Central memory CD4-positive, alpha-beta T cell (primary cell): Measurements from ENCODE around the gene FBXO11.

Source experiments
- DNase-seq: peaks from one replicate; pipeline ENCODE4 v3.0.0; 2022

FBXO11 gene

DNA sequence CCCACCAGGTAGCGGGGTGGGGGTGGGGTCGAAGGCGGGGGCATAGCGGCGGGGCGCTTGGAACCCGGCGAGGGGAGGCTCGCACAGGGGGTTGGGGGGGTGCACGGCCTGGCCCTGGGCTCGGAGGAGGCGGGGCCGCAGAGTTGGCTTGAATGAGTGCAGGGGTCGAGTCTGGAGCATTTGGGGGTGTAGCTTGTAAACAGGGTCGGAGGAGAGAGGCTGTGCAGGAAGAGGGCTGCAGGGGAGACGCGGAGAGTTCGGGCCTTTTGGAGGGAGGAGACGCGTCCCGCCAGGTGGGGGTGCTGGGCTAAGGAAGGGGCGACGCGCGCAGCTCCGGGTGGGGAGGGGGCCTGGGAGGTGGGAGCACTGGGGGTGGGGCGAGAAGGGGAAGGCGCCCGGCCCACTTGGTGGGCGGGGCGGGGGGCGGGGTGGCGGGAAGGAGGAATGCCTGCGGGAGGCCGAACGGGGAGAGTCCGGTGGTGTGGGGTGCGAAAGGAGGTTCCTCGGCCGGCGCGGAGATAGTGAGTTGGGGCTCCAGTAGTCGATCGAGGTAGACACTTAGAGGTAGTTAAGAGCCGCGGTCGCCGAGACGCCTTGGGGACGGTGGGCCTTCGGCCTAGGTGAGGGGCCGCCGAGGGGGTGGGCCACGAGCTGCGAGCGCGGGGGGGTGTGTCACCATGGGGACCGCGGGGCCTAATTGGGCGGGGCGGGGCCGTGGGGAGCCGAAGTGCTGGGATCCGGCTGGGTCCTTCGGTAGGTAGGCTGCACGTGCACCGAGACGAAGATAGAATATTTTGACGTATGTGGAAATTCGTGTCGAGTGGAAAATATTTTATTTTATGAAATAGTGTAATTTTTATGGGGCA lies 122.6 kb downstream of the FBXO11 start:
- DNase-seq, result peak; percentile 59

DNA sequence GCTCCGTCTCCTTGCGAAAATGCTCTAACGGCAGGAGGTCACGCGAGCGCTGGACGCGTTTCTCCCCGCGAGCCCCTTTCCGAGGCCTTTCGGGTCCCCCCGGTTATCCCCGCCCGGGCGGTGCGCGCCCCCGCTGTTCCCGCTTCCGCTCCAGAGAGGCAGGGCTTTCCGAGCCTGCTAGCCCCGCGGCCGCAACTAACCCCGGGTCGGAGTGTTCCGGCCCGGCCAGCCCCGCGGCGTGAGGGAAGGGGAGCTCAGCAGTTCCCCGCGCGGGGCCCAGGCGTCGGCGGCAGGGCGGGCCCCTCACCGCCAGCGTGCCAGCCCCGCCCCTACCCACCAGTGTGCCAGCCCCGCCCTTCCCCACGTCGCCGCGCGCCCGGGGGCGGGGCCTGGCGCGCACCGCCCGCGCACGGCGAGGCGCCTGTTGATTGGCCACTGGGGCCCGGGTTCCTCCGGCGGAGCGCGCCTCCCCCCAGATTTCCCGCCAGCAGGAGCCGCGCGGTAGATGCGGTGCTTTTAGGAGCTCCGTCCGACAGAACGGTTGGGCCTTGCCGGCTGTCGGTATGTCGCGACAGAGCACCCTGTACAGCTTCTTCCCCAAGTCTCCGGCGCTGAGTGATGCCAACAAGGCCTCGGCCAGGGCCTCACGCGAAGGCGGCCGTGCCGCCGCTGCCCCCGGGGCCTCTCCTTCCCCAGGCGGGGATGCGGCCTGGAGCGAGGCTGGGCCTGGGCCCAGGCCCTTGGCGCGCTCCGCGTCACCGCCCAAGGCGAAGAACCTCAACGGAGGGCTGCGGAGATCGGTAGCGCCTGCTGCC lies 123.4 kb downstream of the FBXO11 start, which contains the start of gene MSH6:
Gene MSH6, plus strand, starts transcription at position 475 of the 815 bp plus-strand sequence. Its CDS starts 89 bp downstream, at position 564.
- DNase-seq, result peak; percentile 92

- DNase-seq, result no peak
Measured at GRCh38 chr2:47782381-47782670, 124.0 kb downstream of the FBXO11 start.

- no peak for DNase-seq
Measured at GRCh38 chr2:47779426-47779790, 126.9 kb downstream of the FBXO11 start.

DNA sequence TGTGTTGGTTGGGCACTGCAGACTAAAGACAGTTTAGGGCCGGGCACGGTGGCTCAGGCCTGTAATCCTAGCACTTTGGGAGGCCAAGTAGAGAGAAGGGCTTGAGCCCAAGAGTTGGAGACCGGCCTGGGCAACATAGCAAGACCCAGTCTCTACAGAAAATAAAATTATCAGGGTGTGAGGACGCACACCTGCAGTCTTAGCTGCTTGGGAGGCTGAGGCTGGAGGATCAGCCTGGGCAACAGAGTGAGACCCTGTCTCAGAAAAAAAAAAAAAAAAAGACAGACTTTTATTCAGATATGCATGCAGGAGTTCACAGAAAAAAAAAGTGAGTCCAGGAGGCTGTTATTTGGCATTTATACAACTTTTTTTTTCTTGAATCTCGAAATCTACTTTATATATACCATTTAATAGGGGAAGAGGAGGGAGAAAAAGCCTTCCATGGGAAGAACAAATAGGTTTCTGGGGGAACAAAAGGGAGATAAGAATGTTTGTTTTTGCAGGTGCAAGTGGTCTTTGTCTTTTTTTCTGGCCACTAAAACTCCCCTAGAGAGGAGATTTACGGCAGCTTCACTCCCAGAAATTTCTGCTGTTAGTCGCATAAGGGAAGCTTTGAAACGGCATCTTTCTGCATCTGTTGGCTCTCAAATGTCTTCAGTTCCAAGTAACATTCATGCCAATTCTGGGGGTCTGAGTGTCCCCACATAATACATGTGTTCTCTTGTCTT lies 127.4 kb downstream of the FBXO11 start:
- DNase-seq, result no peak

GRCh38 chr2:47777277-47777937 lies 128.9 kb downstream of the FBXO11 start:
- DNase-seq, result no peak

GRCh38 chr2:47774567-47774966 lies 131.7 kb downstream of the FBXO11 start:
- DNase-seq, result no peak

DNA sequence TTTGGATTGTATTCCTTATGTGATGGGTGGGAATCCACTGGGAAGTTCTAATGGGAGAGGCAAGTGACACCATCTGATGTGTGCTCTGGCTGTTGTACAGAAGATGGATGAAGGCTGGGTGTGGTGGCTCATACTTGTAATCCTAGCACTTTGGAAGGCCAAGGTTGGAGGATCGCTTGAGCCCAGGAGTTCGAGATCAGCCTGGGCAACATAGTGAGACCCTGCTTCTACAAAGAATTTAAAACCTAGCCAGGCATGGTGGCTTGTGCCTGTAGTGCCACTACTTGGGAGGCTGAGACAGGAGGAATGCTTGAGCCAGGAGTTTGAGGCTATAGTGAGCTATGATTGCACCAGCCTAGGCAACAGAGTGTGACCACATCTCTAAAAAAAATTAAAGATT lies 134.0 kb downstream of the FBXO11 start:
- no peak for DNase-seq

GRCh38 chr2:47771211-47771610 lies 135.1 kb downstream of the FBXO11 start:
- DNase-seq, result no peak

DNA sequence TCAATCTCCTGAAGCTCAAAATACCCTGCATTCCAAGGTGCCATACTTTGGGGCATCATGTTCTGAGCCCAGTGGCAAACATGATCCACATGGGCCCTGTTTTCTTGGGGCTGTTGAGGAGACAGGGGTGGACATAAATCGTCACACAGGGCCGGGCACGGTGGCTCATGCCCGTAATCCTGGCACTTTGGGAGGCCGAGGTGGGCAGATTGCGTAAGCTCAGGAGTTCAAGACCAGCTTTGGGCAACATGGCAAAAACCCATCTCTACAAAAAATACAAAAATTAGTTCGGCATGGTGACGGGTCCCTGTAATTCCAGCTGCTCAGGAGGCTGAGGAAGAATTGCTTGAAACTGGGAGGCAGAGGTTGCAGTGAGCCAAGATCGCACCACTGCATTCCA lies 137.0 kb downstream of the FBXO11 start:
- DNase-seq, result no peak

GRCh38 chr2:47767880-47768609 lies 138.3 kb downstream of the FBXO11 start:
- DNase-seq, result peak; percentile 48

- no peak for DNase-seq
Measured at GRCh38 chr2:47767497-47767844, 138.8 kb downstream of the FBXO11 start.

DNA sequence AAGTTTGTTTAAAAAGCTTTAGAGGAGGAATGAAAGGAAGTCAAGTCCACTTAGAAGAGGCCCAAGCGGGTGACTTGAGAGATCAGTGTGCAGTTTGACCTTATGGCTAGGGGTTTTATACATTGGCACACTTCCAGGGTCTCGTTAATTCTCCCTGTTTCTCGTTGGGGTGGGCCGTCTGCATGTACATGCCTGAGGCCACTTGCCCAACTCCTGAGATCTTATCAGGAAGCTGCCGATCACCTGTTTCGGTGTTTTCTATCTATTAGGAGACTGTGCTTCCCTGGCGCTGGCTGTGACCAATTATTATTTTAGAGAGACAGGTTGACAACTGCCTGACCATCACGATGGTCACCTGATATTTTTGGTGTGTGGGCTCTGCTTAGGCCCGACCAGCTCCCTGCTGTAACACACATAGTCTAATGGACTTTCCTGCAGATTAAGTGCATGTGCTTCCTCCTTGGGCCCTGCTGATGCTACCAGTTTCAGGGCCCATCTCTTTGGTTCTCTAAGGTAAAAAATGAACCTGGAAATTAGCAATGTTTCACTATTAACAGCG lies 154.4 kb downstream of the FBXO11 start:
- DNase-seq, result no peak

DNA sequence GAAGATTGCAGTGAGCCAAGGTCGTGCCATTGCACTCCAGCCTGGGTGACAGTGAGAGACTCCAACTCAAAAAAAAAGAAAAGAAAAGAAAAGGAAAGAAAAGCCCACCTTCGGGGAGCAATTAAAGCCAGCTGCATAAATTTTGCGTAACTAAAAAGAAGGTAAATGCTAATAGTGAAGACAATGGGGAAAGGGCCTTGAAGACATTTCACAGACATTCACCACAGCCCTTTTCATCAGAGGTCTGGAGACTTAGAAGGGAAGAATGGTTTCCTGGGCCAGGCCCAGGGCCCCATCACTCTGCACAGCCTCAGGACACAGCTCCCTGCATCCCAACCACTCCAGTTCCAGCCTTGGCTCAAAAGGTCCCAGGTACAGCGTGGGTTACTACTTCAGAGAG lies 158.4 kb downstream of the FBXO11 start:
- DNase-seq, result no peak

DNA sequence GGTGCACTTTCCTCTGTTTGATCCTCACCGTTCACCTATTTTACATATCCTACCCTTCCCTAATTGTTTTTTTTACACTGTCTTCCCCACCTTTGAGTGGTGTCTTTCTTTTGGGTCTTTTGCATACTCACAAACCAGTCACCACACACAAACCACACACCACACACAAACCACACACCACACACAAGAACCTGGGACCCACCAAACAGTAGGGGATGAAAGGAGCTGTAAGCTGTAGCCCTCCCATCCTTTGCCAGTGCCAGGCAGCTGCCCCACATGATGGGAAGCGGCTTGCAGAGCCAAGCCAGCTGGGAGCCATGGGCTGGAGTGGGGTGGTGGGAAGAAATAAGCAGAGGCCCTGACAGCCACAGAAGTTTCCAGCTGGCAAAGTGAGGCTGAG lies 162.2 kb downstream of the FBXO11 start:
- DNase-seq, result no peak

DNA sequence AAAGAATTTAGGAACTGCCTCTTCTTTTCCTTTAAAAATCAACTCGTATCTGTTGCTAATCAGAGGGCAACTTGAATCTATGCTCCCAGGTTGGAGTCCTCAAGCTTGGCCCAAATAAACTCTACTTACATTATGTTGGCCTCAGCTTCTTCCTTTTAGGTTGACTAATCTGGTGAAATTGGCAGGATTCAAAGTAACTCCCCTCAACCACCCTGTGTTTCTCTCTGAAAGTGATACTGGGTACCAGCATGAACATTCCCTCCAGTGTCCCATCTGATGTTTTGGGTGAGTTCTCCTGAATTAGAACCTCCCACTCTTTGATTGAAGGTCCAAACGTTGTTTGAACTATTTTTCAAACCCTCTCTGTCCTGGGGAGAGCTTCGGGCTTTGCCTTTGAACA lies 164.7 kb downstream of the FBXO11 start:
- no peak for DNase-seq

DNA sequence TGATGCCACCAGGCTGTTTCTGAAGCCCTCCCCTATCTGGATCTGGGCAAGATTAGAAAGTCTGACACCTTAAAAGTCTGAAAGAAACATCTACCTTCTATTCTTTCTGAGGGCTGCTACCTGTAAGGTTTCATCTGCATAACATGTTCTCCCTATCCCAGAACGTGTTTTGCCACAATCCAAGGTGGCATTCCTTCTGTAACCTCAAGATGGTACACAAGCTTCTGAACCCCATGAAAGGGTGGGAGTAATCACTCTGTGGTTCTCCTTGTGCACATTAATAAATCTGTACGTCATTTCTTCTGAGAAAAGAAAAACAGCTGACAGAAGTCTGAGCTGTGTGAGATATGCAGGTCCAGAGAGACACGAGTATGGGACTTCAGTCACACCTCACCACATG lies 165.2 kb downstream of the FBXO11 start:
- DNase-seq, result no peak
